GM18909 (cell line): ENCODE results near the gene MRTFA.

Experiments
- ATAC-seq: cut with Tn5 transposase; IDR thresholded peaks from one replicate; pipeline ENCODE4 v1.9.1; 2021; ENCODE audit warnings: mild to moderate bottlenecking; ENCODE audit not compliant: unreplicated experiment, poor library complexity

The MRTFA gene

GRCh38 chr22:40407021-40407761, 229.3 kb downstream of the MRTFA start:
- ATAC-seq: no peak

GRCh38 chr22:40406063-40406890, 230.2 kb downstream of the MRTFA start:
- ATAC-seq: no peak

- no peak for ATAC-seq
These were observed 231.1 kb downstream of the MRTFA start for GRCh38 chr22:40405178-40406062.

- ATAC-seq: no peak
These were observed 232.0 kb downstream of the MRTFA start for GRCh38 chr22:40404251-40405177.

GRCh38 chr22:40403651-40404050, 232.9 kb downstream of the MRTFA start:
- no peak for ATAC-seq

- ATAC-seq: no peak
These were observed 233.4 kb downstream of the MRTFA start for GRCh38 chr22:40403141-40403540.

- no peak for ATAC-seq
These were observed 234.5 kb downstream of the MRTFA start for GRCh38 chr22:40401981-40402406.

GRCh38 chr22:40401532-40401931, 235.0 kb downstream of the MRTFA start:
- ATAC-seq: no peak

GRCh38 chr22:40400159-40400558, 236.4 kb downstream of the MRTFA start:
- no peak for ATAC-seq

GRCh38 chr22:40399621-40400020, 236.9 kb downstream of the MRTFA start:
- no peak for ATAC-seq

- no peak for ATAC-seq
These were observed 239.1 kb downstream of the MRTFA start for GRCh38 chr22:40397396-40397795.

GRCh38 chr22:40396882-40397281, 239.6 kb downstream of the MRTFA start:
- no peak for ATAC-seq

- ATAC-seq: no peak
These were observed 240.9 kb downstream of the MRTFA start for GRCh38 chr22:40395607-40396006.

GRCh38 chr22:40394607-40395006, 241.9 kb downstream of the MRTFA start:
- ATAC-seq: no peak

GRCh38 chr22:40392618-40393017, 243.9 kb downstream of the MRTFA start:
- no peak for ATAC-seq

GRCh38 chr22:40391417-40391816, 245.1 kb downstream of the MRTFA start:
- ATAC-seq: no peak

GRCh38 chr22:40388231-40388630, 248.3 kb downstream of the MRTFA start:
- no peak for ATAC-seq

GRCh38 chr22:40387746-40388145, 248.8 kb downstream of the MRTFA start:
- ATAC-seq: no peak

GRCh38 chr22:40385036-40385782, 251.3 kb downstream of the MRTFA start:
- no peak for ATAC-seq
